GM23248 (cell line): ENCODE results near the gene TMC5.

Experiments
- EZH2 ChIP-seq: fragments of 200-600 bp; sonication (generic); IDR thresholded peaks from 2 replicates; pipeline ENCODE4 v1.6.1; 2018; ENCODE audit warnings: antibody characterized with exemption, mild to moderate bottlenecking; ENCODE audit not compliant: insufficient read depth, poor library complexity, severe bottlenecking
- EZH2phosphoT487 ChIP-seq: fragments of 200-600 bp; sonication (generic); IDR thresholded peaks from 2 replicates; pipeline ENCODE4 v1.6.1; 2018; ENCODE audit warnings: antibody characterized with exemption, moderate library complexity, mild to moderate bottlenecking, low read depth; ENCODE audit not compliant: insufficient read depth

DNA sequence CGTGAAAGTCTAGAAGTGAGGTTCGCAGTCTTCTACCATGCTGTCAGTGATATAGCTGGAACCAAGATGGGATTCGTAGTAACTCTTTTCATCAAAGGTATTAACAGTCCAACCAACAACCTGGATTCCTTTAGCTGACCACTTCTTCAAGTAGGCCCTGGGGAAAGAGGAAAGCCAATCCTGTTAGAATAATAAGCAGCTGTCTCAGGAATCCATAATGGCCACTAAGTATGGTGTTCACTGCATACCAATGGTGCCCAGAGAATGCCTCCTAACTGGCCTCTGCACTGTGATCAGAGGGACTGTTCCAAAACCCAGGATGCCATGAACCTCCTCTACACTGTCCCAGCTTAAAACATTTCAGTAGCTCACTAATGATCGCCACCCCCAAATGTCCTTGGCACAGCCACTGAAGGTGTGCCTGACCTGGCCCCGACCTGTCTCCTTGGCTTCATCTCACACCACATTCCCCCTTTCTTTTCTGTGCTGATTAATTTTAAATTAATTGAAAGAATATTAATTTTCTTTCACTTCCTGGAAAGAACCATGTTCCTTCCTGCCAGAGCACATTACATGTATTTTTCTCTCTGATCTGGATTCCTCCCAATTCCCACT lies 85.9 kb downstream of the TMC5 start:
- TF ChIP-seq EZH2phosphoT487 (no peak), EZH2 (no peak)
